ENCODE results near the gene PRPS1. TPM values are rescaled to one million over a fixed set of nuclear protein-coding genes. Genes with fewer than 3 reads are reported as not detected.

PRPS1 gene
- total and polyA plus RNA-seq, 9 of the 15 experiments (the other 6 are each of a cell fraction or from before 2014, with no cell fraction given), result 47.8 to 175 (median 79.6) TPM

DNA sequence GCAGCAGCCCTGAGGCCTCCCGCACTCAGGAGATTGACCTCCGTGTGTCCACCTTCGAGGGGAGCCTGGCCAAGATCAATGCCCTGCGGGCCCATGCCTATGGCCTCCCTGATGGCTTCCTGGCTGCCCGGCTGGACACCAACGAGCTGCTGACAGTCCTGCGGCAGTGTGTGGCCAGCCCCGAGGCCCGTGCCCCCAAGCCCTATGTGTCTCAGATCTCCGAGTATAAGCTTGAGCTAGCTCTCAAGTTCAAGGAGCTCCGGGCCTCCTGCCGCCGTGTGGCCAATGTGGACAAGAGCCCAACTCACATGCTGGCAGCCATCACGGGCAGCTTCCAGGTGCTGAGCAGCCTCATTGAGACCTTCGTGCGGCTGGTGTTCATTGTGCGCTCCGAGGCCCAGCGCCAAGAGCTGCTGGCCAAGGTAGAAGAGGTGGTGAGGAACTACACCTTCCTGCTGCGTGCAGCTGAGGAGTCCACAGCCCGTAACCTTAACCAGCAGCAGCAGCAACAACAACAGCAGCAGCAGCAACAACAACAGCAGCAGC lies 25.5 kb upstream of the PRPS1 start:
- TF ChIP-seq CAMTA2 (CRISPR knock-in tag; conservative IDR thresholded peaks at IDR 0.05), result no peak
- no peak for TF ChIP-seq RBM15 (IDR thresholded peaks at IDR 0.05; ENCODE audit: insufficient read depth, low read length)
- no peak for TF ChIP-seq BCOR (IDR thresholded peaks at IDR 0.05)
- TF ChIP-seq, protein P1, sequence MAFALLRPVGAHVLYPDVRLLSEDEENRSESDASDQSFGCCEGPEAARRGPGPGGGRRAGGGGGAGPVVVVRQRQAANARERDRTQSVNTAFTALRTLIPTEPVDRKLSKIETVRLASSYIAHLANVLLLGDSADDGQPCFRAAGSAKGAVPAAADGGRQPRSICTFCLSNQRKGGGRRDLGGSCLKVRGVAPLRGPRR (CRISPR knock-in tag; IDR thresholded peaks at IDR 0.05), result no peak
- no peak for TF ChIP-seq EGR1 (conservative IDR thresholded peaks at IDR 0.05)
- TF ChIP-seq ZNF696 (CRISPR knock-in tag; conservative IDR thresholded peaks at IDR 0.05), result no peak
- TF ChIP-seq ZBTB7A (IDR thresholded peaks at IDR 0.05; ENCODE audit: borderline replicate concordance, control insufficient read depth, low read depth, low read length), result no peak
- no peak for TF ChIP-seq ZNF589 (CRISPR knock-in tag; IDR thresholded peaks at IDR 0.05; ENCODE audit: low read depth)
- no peak for TF ChIP-seq ZFP1 (CRISPR knock-in tag; IDR thresholded peaks at IDR 0.05)
- TF ChIP-seq TBP (optimal IDR thresholded peaks at IDR 0.05; ENCODE audit: low read depth, low read length), result no peak
- no peak for TF ChIP-seq POLR3A (IDR thresholded peaks at IDR 0.05; ENCODE audit: borderline replicate concordance, extremely low read depth, insufficient read depth, insufficient read length)
- no peak for TF ChIP-seq FOXJ2 (tag; IDR thresholded peaks at IDR 0.05)
- TF ChIP-seq, protein P2, sequence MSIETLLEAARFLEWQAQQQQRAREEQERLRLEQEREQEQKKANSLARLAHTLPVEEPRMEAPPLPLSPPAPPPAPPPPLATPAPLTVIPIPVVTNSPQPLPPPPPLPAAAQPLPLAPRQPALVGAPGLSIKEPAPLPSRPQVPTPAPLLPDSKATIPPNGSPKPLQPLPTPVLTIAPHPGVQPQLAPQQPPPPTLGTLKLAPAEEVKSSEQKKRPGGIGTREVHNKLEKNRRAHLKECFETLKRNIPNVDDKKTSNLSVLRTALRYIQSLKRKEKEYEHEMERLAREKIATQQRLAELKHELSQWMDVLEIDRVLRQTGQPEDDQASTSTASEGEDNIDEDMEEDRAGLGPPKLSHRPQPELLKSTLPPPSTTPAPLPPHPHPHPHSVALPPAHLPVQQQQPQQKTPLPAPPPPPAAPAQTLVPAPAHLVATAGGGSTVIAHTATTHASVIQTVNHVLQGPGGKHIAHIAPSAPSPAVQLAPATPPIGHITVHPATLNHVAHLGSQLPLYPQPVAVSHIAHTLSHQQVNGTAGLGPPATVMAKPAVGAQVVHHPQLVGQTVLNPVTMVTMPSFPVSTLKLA (conservative IDR thresholded peaks at IDR 0.05), result no peak
- TF ChIP-seq ZNF586 (CRISPR knock-in tag; conservative IDR thresholded peaks at IDR 0.05), result no peak
- no peak for TF ChIP-seq SREBF1 (IDR thresholded peaks at IDR 0.05; ENCODE audit: borderline replicate concordance, low read depth, low read length)
- no peak for TF ChIP-seq MEF2A (IDR thresholded peaks at IDR 0.05; ENCODE audit: control insufficient read depth, low read depth, low read length)
- no peak for TF ChIP-seq NFE2 (IDR thresholded peaks at IDR 0.05; ENCODE audit: low read depth)
- TF ChIP-seq RBM25 (IDR thresholded peaks at IDR 0.05; ENCODE audit: low read depth, low read length, severe bottlenecking), result no peak
- no peak for TF ChIP-seq RBBP5 (IDR thresholded peaks at IDR 0.05; ENCODE audit: borderline replicate concordance, insufficient read depth, low read length, poor library complexity, severe bottlenecking)
- DNase-seq (ENCODE audit: extremely low read depth in 1 of 4, low spot score in 3 of 4) (no peak), FAIRE-seq (no peak), ATAC-seq (peak; percentile 40)
- intact Hi-C loops (cut with micrococcal nuclease), result no loop called here
- ChIA-PET POLR2A (no interaction called here), CTCF (ENCODE audit: low intra/inter-chr PET ratio) (no interaction called here)
- Histone ChIP-seq H3K9ac (ENCODE audit: insufficient read depth in 1 of 2, low read depth in 2 of 2, low read length in 2 of 2) (peak overlapping the region in 1 of 2 experiments; percentile 17; a peak in 1 of 4 replicates), H3K79me2 (ENCODE audit: control insufficient read depth, insufficient read depth, low read length) (no peaks in the 10 kb centered on the region), H3K27ac (ENCODE audit: extremely low read depth, low read depth, low read length) (no peak overlapping the region), H3K4me2 (ENCODE audit: insufficient read depth, low read length) (no peak overlapping the region), H3K36me3 (ENCODE audit: control insufficient read depth, insufficient read depth, low read length) (no peaks in the 10 kb centered on the region), H2AFZ (ENCODE audit: low read depth, low read length) (no peak overlapping the region), H3K4me1 (replicated peaks in 1 of 2; ENCODE audit: control insufficient read depth in 2 of 2, insufficient read depth in 2 of 2, low read length in 2 of 2) (peaks cover 0 to 10% of the 10 kb centered on the region in 2 experiments; a peak in 2 of 5 replicates), H3K4me3 (no peak overlapping the region), H4K20me1 (replicated peaks; ENCODE audit: control insufficient read depth, insufficient read depth, low read length) (0 out of 2 replicates have a peak, but pooled peaks cover 3% of the 10 kb centered on the region), H3K9me1 (ENCODE audit: control insufficient read depth, insufficient read depth, low read length) (no peaks in the 10 kb centered on the region), H3K9me3 (replicated peaks; ENCODE audit: control insufficient read depth, insufficient read depth, low read depth, low read length) (no peaks in the 10 kb centered on the region), H3K27me3 (ENCODE audit: control insufficient read depth in 2 of 2, insufficient read depth in 2 of 2, low read length in 2 of 2) (peaks cover 9 to 48% of the 10 kb centered on the region in 2 experiments; a peak in 4 of 5 replicates)
- no TSS peak for BruUV-seq (replicated peaks)
- WGBS (ENCODE audit: insufficient coverage, low coverage, missing lambda C conversion rate), result 8% methylated on average over 11 of the region's 21 CpGs
- in situ Hi-C loops (cut with MboI), result no loop called here
